Left kidney (tissue), 2 donors: ENCODE measurements around the gene VWCE. TPM values are rescaled to one million over a fixed set of nuclear protein-coding genes. Genes with fewer than 3 reads are reported as not detected.

Source experiments
- DNase-seq: peaks from one replicate; pipeline ENCODE4 v3.0.0-alpha.2; 2013
- polyA plus RNA-seq: library from polyadenylated mRNA; unstranded; fragments of 120-200 nt; gene quantifications from one replicate; pipeline ENCODE4 v1.2.1, GENCODE V29; 2013; ENCODE audit not compliant: insufficient read length

VWCE gene
- polyA plus RNA-seq, 1 donor = 4.7 TPM

DNA sequence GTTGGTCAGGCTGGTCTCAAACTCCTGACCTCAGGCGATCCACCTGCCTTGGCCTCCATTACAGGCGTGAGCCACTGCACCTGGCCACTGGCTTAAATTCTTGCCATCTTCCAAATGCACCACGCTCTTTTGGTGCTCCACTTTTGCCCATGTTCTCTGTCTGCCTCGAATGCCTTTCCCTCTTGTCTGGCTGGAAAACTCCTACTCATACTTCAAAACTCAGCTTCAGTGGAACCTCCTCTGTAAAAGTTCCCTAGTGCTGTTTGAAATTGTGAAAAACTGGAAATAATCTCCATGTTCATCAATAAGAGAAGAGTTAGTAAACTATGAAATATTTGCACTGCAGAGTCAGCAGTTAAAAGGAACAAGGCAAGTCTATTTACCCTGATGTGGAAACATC, 11.5 kb downstream of the VWCE start:
- DNase-seq = no peak

DNA sequence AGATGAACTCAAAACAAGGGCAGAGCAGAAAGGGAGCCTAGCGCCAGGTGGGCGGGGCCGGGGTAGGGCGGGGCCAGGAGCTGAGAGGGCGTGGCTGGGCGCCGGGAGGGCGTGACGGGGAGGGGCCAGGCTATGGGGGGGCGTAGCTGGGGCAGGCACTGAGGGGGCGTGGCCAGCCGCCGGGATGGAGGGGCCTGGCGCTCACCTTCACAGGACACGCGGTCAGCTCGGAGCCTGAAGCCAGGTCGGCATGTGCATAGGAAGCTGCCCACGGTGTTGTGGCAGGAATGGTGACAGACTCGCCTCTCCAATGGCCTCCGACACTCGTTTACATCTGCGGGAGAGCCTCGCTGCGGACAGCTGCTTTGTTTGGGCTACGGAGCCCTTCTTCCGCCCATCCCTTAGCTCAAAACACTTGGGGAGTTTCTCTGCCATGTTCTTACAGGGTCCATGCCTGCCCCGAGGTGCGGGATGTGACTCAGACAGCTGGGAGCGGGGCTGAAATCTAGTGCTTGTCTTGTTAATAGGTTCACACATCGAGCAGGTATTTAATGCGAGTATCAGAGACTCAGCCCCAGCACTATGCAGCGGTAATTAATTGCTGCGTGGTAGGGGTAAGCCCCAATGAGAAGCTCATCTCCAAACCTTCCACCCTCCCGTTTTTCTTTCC, 13.4 kb downstream of the VWCE start:
- DNase-seq = peak; percentile 40

DNA sequence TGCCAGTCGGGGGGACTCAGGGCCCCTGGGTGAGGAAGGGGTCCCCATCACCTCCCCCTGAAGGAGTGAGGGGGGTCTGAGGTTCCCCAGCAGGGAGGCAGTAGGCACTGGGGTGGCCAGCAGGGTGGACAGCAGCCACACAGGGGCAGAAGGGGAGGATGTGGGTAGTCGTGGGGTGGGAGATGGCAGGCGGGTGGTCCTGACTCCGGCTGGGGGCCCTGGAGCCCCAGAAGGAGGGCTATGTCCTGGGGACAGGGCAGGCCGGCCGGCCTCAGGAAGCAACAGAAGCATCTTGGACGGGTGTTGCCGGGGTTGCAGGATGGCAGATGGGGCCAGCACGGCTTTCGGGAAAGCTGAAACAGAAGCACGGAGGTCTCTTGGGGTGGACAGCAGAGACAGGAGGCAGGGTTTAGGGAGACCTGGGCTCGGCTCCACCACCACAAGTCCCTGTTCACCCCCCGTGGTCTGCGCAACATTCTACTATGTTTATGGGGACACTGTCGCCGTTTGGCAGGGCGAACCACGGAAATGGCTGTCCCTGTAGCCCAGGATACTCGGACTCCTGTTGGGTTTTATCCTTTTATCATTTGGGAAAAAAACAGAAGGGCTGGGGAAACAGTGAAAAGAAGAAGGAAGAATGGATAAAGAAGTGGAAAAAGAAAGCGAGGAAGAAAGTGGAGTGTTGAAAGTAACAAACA, 14.1 kb downstream of the VWCE start:
- no peak for DNase-seq

DNA sequence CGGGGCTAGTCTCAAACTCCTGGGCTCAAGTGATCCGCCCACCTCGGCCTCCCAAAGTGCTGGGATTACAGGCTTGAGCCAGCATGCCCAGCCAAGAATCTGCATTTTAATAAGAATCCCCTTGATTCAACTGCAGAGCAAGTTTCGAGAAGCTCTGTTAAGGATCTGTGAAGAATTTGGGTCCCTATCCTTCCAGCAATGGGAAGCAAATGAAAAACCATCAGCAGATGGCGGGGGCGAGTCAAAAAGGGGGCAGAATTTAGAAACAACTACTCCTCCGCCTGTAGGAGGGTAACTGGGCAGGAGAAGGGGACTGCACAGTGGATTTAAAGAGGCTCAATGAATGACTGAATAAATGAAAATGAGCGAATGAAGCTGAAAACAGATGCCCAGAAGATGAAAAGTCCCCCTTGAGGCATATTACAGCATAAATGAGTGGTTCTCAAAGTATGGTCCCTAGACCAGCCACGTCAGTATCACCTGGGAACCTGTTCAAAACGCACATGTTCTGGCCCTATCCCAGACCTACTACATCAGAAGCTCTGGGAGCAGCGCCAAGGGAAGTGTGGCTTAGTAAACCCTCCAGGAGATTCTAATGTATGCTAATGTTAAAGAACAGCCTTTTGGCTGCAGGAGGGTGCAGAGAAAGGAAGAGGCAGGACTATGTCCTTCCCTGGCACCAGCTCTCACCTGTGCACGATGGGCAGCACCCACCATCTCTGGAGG, 15.0 kb downstream of the VWCE start:
- DNase-seq = no peak

DNA sequence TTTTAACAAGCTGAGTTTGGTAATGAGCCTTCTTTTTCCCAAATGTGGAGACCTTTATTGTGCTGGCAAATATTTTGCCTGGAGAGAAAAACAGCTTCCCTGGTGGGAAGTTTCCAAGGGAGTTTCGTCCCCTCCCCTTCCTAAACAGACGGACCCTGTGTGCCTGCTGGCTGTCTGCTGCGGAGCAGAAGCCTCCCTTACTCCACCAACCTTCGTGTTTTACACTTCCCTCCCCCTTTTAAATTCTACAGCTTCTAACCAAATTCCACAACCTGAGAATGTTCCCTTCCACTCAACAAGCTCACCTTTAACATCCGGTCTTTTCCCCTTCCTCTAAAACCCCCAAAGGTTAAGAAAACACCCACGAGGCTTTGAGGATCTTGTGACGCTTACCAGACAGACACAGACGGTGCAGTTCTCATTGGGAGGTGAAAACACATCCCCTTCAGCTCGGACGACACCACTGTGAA, 17.1 kb downstream of the VWCE start:
- no peak for DNase-seq

DNA sequence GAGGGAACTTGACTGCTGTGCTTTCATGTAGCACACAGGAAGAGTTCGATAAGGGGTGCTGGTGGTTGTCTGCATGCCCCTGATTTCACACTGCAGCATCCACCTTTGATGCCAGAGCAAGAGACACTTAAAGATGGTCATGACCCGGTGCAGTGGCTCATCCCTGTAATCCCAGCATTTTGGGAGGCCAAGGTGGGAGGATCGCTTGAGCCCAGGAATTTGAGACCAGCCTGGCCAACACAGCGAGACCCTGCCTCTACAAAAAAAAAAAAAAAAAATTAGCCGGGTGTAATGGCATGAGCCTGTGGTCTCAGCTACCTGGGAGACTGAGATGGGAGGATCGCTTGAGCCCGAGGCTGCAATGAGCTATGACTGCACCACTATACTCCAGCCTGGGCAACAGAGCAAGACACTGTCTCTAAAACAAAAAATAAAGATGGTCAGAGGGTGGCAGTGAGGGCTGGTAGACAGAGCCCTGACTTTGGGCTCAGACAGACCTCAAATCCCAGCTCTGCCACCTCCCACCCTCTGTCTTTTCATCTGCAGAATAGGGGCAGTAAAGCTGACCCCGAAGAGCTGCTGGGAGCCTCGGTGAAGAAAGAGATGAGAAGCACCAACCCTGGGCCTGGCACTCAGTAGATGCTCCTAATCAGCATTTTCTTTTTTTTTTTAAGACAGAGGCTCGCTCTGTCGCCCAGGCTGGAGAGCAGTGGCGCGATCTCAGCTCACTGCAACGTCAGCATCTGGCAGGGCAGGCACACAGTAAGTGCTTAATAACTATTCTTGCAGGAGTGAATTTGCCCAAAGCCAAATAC, 17.7 kb downstream of the VWCE start:
- DNase-seq = no peak

DNA sequence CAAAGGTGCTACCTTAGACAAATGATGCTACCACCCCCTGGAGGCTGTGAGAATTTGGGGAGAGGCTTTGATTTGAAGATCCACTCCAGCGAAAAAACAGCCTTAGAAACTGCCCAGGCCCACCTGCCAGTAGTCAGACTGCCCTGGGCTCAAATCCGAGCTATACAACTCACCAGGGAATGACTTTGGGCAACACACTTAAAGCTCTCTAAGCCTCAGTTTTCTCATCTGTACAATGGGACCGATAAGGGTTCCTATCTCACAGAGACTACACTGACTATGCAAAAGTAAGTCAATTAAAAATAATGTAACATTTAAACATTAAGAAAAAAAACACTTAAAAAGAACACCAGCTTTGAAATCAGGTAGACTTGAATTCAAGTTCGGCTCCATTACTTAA, 19.9 kb downstream of the VWCE start:
- DNase-seq = no peak

DNA sequence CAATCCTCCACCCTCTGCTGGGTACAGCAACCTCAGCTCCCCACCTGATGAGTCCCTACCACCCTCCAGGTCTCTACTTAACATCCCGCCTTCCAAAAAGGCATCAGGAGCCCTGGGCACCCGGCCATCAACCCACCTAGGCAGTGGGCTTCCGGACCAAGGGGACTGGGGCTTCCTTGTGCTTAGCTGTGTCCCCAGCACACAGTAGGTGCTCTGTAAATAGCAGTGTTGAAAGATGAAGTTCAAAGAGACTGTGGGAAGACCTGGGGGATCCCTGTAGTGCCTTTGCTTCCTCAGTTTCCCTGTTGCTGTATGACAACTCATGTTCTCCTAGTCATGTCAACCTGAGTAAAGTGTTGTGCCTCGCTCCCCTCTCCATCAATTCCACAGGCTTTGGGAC, 21.0 kb downstream of the VWCE start:
- no peak for DNase-seq

DNA sequence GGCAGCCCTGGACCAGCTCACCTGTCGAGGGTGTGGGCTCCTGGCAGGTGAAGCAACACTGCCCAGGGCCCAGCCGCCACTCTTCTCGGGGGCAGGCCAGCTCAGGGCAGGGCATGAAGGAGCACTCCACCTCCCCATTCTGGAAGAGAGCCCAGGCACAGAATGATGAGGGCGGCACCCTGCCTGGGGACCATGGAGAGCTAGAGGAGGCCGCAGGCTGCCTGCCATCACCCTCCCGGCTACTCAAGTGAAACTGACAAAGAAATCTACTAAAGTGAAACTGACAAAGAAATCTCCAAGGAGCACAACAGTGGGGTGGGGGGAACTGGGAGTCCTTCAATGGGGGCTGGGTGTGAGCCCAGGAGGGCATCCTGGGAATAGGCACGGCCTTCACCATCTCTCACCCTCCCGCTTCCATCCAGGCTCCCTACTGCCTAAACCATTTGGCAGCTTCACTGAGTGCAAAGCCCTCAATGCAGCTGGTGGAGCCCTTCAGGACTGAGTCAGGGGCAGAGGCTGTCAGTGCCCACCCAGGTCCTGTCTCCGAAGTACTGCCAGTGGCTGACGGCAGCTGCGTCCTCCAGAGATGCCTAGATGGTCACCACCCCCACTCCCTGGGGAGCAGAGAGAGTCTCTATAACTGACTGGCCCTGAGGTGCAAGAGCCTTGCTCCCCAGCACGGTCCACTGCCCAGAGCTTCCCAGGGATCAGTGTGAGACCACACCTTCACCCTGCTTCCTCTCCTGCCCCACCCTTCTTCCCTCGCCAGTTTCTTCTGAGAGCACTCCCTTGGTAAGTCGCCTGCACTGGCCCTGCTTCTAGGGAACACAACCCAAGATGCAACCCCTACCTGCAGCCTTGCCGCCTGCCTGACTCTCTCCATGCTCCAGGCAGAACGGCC, 21.7 kb downstream of the VWCE start:
- DNase-seq = no peak

DNA sequence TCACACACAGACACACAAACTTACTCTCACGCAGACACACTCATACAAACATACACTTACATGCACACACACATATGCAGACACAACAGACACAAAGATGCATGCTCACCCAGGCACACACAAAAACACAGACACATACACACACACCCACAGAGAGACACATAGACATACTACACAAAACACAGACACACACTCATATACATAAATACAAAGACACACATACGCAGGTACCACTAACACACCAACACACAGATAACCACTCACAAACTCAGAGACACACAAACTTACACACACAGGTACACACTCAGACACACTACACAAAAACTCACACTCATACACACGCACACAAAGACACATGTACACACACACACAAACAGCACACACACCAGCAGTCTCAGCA, 22.4 kb downstream of the VWCE start:
- no peak for DNase-seq

DNA sequence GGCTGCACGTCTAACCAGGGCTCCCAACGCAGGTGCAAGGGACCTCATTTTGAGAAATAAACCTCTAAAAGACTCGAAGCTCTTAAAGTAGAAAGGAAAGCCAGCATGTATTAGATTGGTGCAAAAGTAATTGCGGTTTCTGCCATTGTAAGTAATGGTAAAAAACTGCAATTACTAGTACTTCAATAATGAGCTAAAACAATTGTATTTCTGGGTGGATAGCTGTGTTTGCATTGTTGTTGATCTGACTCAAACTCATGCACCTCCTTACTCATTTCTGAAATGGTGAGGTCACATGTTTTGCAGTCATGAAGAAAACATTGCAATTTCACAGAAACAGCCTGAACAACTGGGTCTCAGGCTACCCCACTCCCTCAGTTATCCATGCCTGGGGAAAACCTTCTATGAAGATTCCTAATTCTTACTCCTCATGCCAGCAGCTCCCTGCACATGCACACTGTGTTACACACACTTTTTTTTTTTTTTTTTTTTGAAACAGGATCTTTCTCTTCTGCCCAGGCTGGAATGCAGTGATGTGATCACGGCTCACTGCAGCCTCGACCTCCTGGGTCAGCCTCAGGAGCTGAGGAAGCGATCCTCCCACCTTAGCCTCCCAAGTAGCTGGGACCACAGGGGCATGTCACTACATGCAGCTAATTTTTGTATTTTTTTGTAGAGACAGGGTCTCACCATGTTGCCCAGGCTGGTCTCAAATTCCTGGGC, 24.6 kb downstream of the VWCE start:
- no peak for DNase-seq

DNA sequence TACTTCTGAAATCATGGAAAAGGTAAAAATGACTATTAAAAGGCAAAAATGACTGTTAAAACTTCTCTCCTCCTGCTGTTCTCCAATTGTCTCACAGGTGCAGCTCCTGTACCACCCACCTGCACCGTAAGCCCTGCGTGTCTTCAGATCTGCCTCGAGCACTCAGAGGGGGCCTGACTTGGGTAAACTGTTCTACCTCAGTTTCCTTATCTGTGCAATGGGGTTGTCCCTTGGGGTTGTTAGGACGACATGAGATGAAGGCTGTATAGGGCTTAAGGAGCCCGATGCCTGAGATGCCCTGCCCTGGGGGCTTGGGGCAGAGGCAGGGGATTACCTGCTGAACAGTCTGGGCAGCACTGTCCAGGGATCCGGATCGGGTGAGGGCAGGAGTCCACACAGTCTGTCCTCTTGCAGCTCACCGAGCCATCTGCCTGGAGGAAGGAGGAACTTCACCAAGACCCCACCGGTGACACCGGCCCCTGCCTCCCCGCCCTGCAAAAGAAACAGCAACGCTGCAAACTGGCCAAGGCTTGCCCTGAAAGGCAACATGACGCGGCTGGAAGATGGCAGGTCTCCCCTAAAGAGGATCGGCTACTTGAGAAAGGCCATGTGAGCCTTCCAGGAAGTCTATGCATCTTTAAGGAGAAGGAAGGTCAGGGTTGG, 26.4 kb downstream of the VWCE start:
- no peak for DNase-seq

DNA sequence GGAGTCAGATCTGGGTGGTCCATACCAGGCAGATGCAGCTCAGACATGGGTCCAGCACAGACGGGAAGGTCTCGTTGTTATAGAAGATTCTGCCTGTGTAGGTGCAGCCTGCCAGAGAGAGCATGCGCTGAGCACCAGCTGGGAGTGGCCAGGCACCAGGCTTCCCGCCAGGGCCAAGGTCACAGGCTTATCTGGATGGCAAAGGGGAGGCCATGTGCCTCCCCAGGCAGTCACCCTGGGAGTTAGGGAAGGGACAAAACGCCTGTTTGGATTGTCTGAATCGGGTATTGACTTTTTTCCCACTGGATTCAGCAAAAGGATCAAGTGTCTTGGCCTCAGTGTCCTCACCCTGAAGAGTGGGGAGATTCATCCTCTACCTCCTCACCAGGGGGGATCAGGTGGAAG, 27.7 kb downstream of the VWCE start:
- DNase-seq = no peak

DNA sequence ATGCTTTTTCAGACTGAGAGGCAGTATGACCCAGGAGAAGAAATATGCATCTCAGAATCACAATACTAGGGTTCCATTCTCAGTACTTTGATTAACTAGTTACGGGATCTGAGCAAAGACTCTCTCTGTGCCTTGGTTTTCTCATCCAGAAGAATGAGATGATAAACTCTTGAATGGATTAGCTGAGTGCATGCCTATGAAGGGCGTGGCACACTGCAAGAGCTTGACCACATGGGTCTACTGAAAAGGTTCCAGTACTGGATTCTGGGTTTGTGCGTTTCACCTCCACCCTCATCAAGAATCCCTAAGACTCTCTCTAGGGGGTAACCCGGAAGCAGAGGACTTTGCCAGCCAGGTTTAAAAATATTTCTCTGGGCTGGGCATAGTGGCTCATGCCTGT, 28.5 kb downstream of the VWCE start:
- DNase-seq = no peak

DNA sequence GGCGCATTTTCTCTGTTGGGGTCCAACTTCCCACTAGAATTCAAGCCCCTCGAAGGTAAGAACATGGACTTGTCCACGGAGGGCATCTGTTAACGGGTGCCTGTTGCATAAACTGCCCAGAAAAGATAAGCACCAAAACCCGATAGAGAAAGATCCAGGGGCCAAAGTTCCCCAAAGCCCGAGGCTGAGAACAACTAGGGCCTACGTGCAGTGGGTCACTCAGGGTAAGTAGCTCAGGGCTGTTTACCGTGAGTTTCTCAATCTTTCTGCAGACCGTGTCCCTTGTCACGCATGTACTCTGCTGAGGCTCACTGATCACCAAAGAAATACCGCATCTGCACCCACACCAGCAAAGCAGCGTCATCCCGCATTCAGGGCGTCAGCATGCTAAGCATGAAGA, 29.8 kb downstream of the VWCE start:
- DNase-seq = no peak

DNA sequence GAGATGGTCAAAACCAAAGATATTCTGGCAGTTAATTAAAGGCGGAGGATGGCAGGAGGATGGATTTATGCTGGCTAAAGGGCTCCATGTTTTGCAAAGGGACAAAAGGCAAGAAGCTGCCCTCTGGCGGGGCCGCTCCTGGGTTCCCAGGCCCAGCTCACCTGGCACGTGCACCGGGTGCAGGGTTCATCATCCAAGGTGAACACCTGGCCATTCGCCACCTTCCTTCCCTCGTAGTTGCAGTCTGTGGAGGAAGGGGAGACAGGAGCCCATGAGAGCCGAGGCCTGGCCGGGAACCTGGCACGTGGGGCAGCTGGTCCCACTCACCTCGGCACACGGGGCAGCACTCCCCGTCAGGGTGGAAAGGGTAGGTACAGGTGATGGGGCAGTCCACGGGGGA, 30.3 kb downstream of the VWCE start:
- no peak for DNase-seq

DNA sequence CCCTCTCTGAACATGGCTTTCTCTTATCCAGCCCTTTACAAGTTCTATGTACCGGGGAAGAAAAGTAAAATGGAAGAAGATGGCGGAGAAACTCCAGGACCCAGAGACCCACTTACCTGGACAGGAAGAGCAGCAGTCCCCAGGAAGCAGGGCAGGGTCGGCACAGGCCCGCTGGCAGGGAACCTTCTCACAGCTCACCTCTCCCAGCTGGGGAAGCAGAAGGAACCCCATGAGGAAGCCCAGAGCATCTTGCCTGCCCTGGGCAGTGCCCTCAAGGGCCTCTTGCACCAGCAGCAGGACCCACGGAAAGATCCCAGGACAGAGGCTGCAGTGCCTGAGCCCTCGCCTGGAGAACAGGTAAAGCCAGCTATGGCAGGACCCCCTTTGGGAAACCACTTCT, 30.7 kb downstream of the VWCE start:
- no peak for DNase-seq

DNA sequence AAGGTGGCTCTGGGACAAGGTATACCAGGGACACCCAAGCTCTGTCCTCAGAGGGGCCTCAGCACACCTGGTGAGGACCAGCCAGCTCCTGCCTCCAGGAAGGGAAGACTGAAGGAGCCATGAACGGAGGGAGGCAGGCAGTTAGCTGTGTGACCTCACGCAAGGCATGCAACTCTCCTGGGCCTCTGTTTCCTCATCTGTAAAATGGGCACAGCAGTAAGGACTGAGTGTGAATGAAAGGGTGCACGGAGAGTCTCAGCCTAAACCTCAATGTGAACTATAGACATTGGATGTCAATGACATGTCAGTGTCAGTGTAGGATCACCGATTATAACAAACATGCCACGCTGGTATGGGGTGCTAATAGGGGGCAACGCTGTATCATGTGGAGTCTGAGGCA, 35.8 kb downstream of the VWCE start:
- DNase-seq = no peak

DNA sequence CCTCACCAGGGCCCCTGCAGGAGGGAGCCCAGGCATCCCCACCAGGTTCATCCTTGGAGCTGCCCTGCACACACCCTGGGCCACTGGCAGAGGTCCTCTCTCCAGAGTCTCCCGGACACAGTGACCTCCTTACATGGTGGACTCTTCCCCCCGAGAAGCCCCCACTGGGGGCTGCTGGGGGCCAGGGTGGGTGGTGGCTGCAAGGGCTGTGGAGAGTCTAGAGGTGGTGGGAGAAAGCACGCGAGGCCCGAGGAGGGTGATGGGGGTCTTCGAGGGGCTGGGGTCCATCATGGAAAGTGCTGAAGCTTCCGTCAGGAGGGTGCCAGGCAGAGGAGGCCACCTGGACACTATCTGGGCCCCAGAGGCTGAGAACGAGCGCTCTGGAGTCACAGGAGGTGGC, 36.6 kb downstream of the VWCE start:
- DNase-seq = no peak
